Endothelial cell of umbilical vein (primary cell): ENCODE results near the gene GREB1. TPM values are rescaled to one million over a fixed set of nuclear protein-coding genes. Genes with fewer than 3 reads are reported as not detected.

ENCODE experiments used
- BruUV-seq: library from RNA; stranded (reverse); fragments of 400-500 nt; replicated peaks from 2 replicates; lab custom pipeline; 2021; lab: Mats Ljungman, UMichigan
- CTCF ChIA-PET: fragments of 300-600, 350-600 bp; sonication (Branson Sonifier 250); formaldehyde crosslinking; loops from one replicate; lab custom pipeline; 2021; ENCODE audit warnings: antibody characterized with exemption, inconsistent platforms; lab: Charles Lee
- POLR2A ChIA-PET: fragments of 300-600, 350-600 bp; sonication (Branson Sonifier 250); formaldehyde crosslinking; loops from one replicate; lab custom pipeline; 2021; ENCODE audit warnings: antibody characterized with exemption, inconsistent platforms; lab: Charles Lee
- DNase-seq: peaks from one replicate; pipeline ENCODE4 v3.0.0-alpha.2; 2011; ENCODE audit warnings: low read depth, low spot score
- FAIRE-seq: peaks from 2 replicates; lab custom pipeline; 2011; peaks lifted over from hg19 to GRCh38; lab: Jason Lieb, UNC
- H2AFZ ChIP-seq: 2 replicates; pipeline ENCODE4 v1.6.0; 2012; ENCODE audit warnings: low read depth, low read length, control low read depth, inconsistent platforms
- H3K27ac ChIP-seq: 2 replicates; pipeline ENCODE4 v1.5.1; 2011; ENCODE audit warnings: low read depth, mild to moderate bottlenecking, control low read depth, low read length, moderate library complexity; ENCODE audit not compliant: insufficient read depth
- H3K27me3 ChIP-seq, 2 experiments: 2 replicates each; pipeline versions ENCODE4 v1.6.0 to v1.6.1; 2011; ENCODE audit warnings: low read length in 2 of 2, mixed read lengths in 1 of 2; ENCODE audit not compliant: control insufficient read depth in 2 of 2, insufficient read depth in 2 of 2
- H3K36me3 ChIP-seq, 2 experiments: 2 replicates in 1 of 2; 3 replicates in 1 of 2; pipeline ENCODE4 v1.5.1; 2011; ENCODE audit warnings: low read length in 2 of 2, mild to moderate bottlenecking in 1 of 2, moderate library complexity in 1 of 2; ENCODE audit not compliant: control insufficient read depth in 2 of 2, insufficient read depth in 2 of 2; ENCODE audit errors: extremely low read depth in 1 of 2
- H3K4me1 ChIP-seq: 3 replicates; pipeline ENCODE4 v1.5.1; 2011; ENCODE audit warnings: mild to moderate bottlenecking, low read length; ENCODE audit not compliant: control insufficient read depth, insufficient read depth; ENCODE audit errors: extremely low read depth
- H3K4me2 ChIP-seq: 2 replicates; pipeline ENCODE4 v1.6.1; 2011; ENCODE audit warnings: low read length, control low read depth, mixed read lengths; ENCODE audit not compliant: insufficient read depth
- H3K4me3 ChIP-seq, 3 experiments: fragments of 200-600 bp in 1 of 3; sonication (generic), shearing (Covaris generic) in 1 of 3; replicated peaks in 1 of 3; 2 replicates each; pipeline ENCODE4 v1.5.1; 2011 to 2016; ENCODE audit warnings: control low read depth in 3 of 3, low read length in 3 of 3, mild to moderate bottlenecking in 2 of 3, inconsistent platforms in 1 of 3, low read depth in 1 of 3, moderate library complexity in 1 of 3; ENCODE audit not compliant: insufficient read depth in 1 of 3
- H3K79me2 ChIP-seq: 2 replicates; pipeline ENCODE4 v1.6.0; 2012; ENCODE audit warnings: low read length, inconsistent platforms; ENCODE audit not compliant: control insufficient read depth, insufficient read depth
- H3K9ac ChIP-seq: replicated peaks from 2 replicates; pipeline ENCODE3; 2011; ENCODE audit warnings: low read length, control low read depth; ENCODE audit not compliant: insufficient read depth; ENCODE audit errors: extremely low read depth
- H3K9me1 ChIP-seq: replicated peaks from 3 replicates; pipeline ENCODE4 v1.6.0; 2011; ENCODE audit warnings: mild to moderate bottlenecking, low read length; ENCODE audit not compliant: control insufficient read depth, insufficient read depth; ENCODE audit errors: extremely low read depth
- H3K9me3 ChIP-seq: replicated peaks from 2 replicates; pipeline ENCODE4 v1.5.1; 2012; ENCODE audit warnings: low read length, inconsistent platforms; ENCODE audit not compliant: control insufficient read depth, insufficient read depth
- H4K20me1 ChIP-seq: replicated peaks from 2 replicates; pipeline ENCODE3; 2011; ENCODE audit warnings: mild to moderate bottlenecking, low read length; ENCODE audit not compliant: control insufficient read depth, insufficient read depth; ENCODE audit errors: extremely low read depth
- CTCF ChIP-seq, 2 donors: IDR thresholded peaks; 1 replicate in 1 of 2; 2 replicates in 1 of 2; pipeline ENCODE4 v1.5.1; 2011; ENCODE audit warnings: low read length in 2 of 2, mild to moderate bottlenecking in 2 of 2, moderate library complexity in 2 of 2, control low read depth in 1 of 2, inconsistent platforms in 1 of 2, low read depth in 1 of 2; ENCODE audit not compliant: insufficient read depth in 1 of 2; ENCODE audit errors: extremely low read depth in 1 of 2
- EZH2 ChIP-seq: IDR thresholded peaks from 2 replicates; pipeline ENCODE4 v1.6.1; 2012; ENCODE audit warnings: borderline replicate concordance, low read depth, mild to moderate bottlenecking, moderate library complexity, low read length, inconsistent platforms; ENCODE audit not compliant: severe bottlenecking
- FOS ChIP-seq: IDR thresholded peaks from 2 replicates; pipeline ENCODE4 v1.6.1; 2011; ENCODE audit warnings: mild to moderate bottlenecking, low read length, moderate library complexity, borderline replicate concordance; ENCODE audit not compliant: insufficient read depth
- GATA2 ChIP-seq: IDR thresholded peaks from 2 replicates; pipeline ENCODE4 v1.7.0; 2011; ENCODE audit warnings: low read depth, mild to moderate bottlenecking, moderate library complexity, mixed read lengths, low read length; ENCODE audit not compliant: insufficient read length, insufficient read depth
- MAX ChIP-seq: IDR thresholded peaks from 2 replicates; pipeline ENCODE4 v1.6.1; 2011; ENCODE audit not compliant: insufficient read depth, insufficient read length
- MYC ChIP-seq: IDR thresholded peaks from one replicate; pipeline ENCODE4 v1.6.1; 2011; ENCODE audit warnings: mild to moderate bottlenecking, low read depth, low read length
- POLR2A ChIP-seq: IDR thresholded peaks from 2 replicates; pipeline ENCODE4 v1.6.1; 2012; ENCODE audit warnings: low read depth, mild to moderate bottlenecking, control low read depth, low read length
- dilution Hi-C: fragments of 300-500 bp; cut with MboI; formaldehyde crosslinking; loops from one replicate; pipeline ENCODE4 v1.15.0; 2019; ENCODE audit warnings: low sequenced_read_pairs; ENCODE audit not compliant: extremely low pct_ligation_motif_present
- intact Hi-C: fragments of 100-400 bp; cut with micrococcal nuclease; formaldehyde crosslinking; loops from one replicate; pipeline ENCODE4 v1.10.0; 2022
- polyA plus RNA-seq, 4 experiments: library from polyadenylated mRNA; depleted of rRNA in 3 of 4; stranded (reverse) in 3 of 4; unstranded in 1 of 4; fragments of >200 nt; gene quantifications; 2 replicates each; pipeline versions ENCODE4 v1.2.1 to v1.2.3, GENCODE V29; 2011 to 2012; ENCODE audit warnings: missing spikeins in 1 of 4
- total RNA-seq: library from RNA; stranded (reverse); gene quantifications from 2 replicates; pipeline ENCODE4 v1.2.3, GENCODE V29; 2021

The GREB1 gene
- total and polyA plus RNA-seq, 2 donors (not counting 3 experiments of a cell fraction or from before 2014, with no cell fraction given): 0.17 to 0.58 TPM

GRCh38 chr2:11582612-11582861 lies 48.7 kb downstream of the GREB1 start:
- Histone ChIP-seq H3K4me3 (no peak overlapping the region), H4K20me1 (no peaks in the 10 kb centered on the region), H3K9me1 (no peaks in the 10 kb centered on the region), H3K4me1 (no peaks in the 10 kb centered on the region), H3K9me3 (no peaks in the 10 kb centered on the region), H3K9ac (no peak overlapping the region), H3K27ac (no peak overlapping the region), H3K36me3 (no peaks in the 10 kb centered on the region), H2AFZ (no peak overlapping the region), H3K79me2 (no peaks in the 10 kb centered on the region), H3K4me2 (no peak overlapping the region), H3K27me3 (no peaks in the 10 kb centered on the region)
- BruUV-seq: no TSS peak
- CTCF ChIA-PET: interaction anchor here (0.7 to 9.0 kb wide), 32 partner anchors 9 to 752 kb away, joined by 3 to 247 read pairs (median 5); partner anchors contain the start of genes E2F6 and GREB1
- POLR2A ChIA-PET: no interaction called here
- DNase-seq (no peak), FAIRE-seq (no peak)
- dilution Hi-C loops (no loop called here), intact Hi-C loops (loop anchor here (5.0 kb wide), 2 partner anchors 195 to 350 kb away; no protein-coding TSS in a partner anchor)
- TF ChIP-seq GATA2 (no peak), CTCF (IDR thresholded peaks at IDR 0.05; ENCODE audit: extremely low read depth in 1 of 2, insufficient read depth in 1 of 2, low read depth in 1 of 2, low read length in 2 of 2) (no peak), MAX (no peak), POLR2A (no peak), EZH2 (no peak), MYC (no peak), FOS (no peak)
